HepG2 (cell line): ENCODE results near the gene VSX1. TPM values are rescaled to one million over a fixed set of nuclear protein-coding genes. Genes with fewer than 3 reads are reported as not detected.

ENCODE experiments used
- CBX2 ChIP-seq, 2 experiments: fragments of 200-600 bp in 1 of 2; sonication (generic); formaldehyde crosslinking in 1 of 2; IDR thresholded peaks; 2 replicates each; pipeline versions ENCODE4 v1.7.0 to v1.8.1; 2018 to 2022; ENCODE audit warnings: low read depth in 2 of 2, low read length in 1 of 2, mild to moderate bottlenecking in 1 of 2, missing genetic modification reagents in 1 of 2
- ETV6 ChIP-seq: sonication (generic); formaldehyde crosslinking; conservative IDR thresholded peaks from 2 replicates; pipeline ENCODE4 v1.4.0; 2020; ENCODE audit warnings: missing genetic modification reagents
- FOXK1 ChIP-seq: sonication (generic); formaldehyde crosslinking; IDR thresholded peaks from 2 replicates; pipeline ENCODE4 v1.4.0; 2020; ENCODE audit warnings: low read depth, missing genetic modification reagents, borderline replicate concordance
- ZBTB21 ChIP-seq: sonication (generic); formaldehyde crosslinking; IDR thresholded peaks from 2 replicates; pipeline ENCODE4 v1.4.0; 2020; ENCODE audit warnings: missing genetic modification reagents
- ZNF138 ChIP-seq: sonication (generic); formaldehyde crosslinking; IDR thresholded peaks from 2 replicates; pipeline ENCODE4 v1.5.0; 2020; ENCODE audit warnings: mild to moderate bottlenecking, low read depth, missing genetic modification reagents
- ZNF501 ChIP-seq: sonication (generic); formaldehyde crosslinking; IDR thresholded peaks from 2 replicates; pipeline ENCODE4 v1.5.1; 2020; ENCODE audit warnings: mild to moderate bottlenecking, moderate library complexity, missing genetic modification reagents
- ZNF543 ChIP-seq: sonication (generic); formaldehyde crosslinking; IDR thresholded peaks from 2 replicates; pipeline ENCODE4 v1.4.0; 2020; ENCODE audit warnings: mild to moderate bottlenecking, missing genetic modification reagents
- polyA plus RNA-seq, 8 experiments: library from polyadenylated mRNA; depleted of rRNA in 3 of 8; stranded (reverse) in 7 of 8; unstranded in 1 of 8; fragments of >200 nt; fragmentation: Illumina TruSeq in 4 of 8; extraction: Trizol in 4 of 8; gene quantifications; 2 replicates each; pipeline versions ENCODE4 v1.2.1 to v1.2.3, GENCODE V29; 2011 to 2016; ENCODE audit warnings: low read depth in 4 of 8, missing spikeins in 1 of 8, mixed read lengths in 1 of 8; ENCODE audit not compliant: insufficient read depth in 1 of 8
- total RNA-seq, 5 experiments: library from RNA; depleted of rRNA; stranded (reverse); fragments of >200 nt; fragmentation: Illumina TruSeq; extraction: Trizol; gene quantifications; 2 replicates each; pipeline ENCODE4 v1.2.3, GENCODE V29; 2016; ENCODE audit warnings: low read depth in 1 of 5
- TF ChIP-seq, protein P1 (sequence below): IDR thresholded peaks from 2 replicates; pipeline ENCODE4 v1.6.1; 2016; ENCODE audit warnings: missing compliant biosample characterization, missing genetic modification reagents, borderline replicate concordance
- TF ChIP-seq, protein P2 (sequence below): sonication (generic); formaldehyde crosslinking; IDR thresholded peaks from 2 replicates; pipeline ENCODE4 v1.4.0; 2020; ENCODE audit warnings: missing genetic modification reagents, borderline replicate concordance
- TF ChIP-seq, protein P3 (sequence below): sonication (generic); formaldehyde crosslinking; IDR thresholded peaks from 2 replicates; pipeline ENCODE4 v1.4.0; 2020; ENCODE audit warnings: missing genetic modification reagents
- TF ChIP-seq, protein P4 (sequence below): sonication (generic); formaldehyde crosslinking; IDR thresholded peaks from 2 replicates; pipeline ENCODE4 v1.8.0; 2022; ENCODE audit warnings: mild to moderate bottlenecking, missing genetic modification reagents, borderline replicate concordance
- TF ChIP-seq, protein P5 (sequence below): sonication (generic); formaldehyde crosslinking; IDR thresholded peaks from 2 replicates; pipeline ENCODE4 v1.4.0; 2020; ENCODE audit warnings: missing genetic modification reagents, borderline replicate concordance

The VSX1 gene
- total and polyA plus RNA-seq, 2 of the 13 experiments (the other 11 are each of a cell fraction or from before 2014, with no cell fraction given), result 0.04 TPM; not detected in 1

DNA sequence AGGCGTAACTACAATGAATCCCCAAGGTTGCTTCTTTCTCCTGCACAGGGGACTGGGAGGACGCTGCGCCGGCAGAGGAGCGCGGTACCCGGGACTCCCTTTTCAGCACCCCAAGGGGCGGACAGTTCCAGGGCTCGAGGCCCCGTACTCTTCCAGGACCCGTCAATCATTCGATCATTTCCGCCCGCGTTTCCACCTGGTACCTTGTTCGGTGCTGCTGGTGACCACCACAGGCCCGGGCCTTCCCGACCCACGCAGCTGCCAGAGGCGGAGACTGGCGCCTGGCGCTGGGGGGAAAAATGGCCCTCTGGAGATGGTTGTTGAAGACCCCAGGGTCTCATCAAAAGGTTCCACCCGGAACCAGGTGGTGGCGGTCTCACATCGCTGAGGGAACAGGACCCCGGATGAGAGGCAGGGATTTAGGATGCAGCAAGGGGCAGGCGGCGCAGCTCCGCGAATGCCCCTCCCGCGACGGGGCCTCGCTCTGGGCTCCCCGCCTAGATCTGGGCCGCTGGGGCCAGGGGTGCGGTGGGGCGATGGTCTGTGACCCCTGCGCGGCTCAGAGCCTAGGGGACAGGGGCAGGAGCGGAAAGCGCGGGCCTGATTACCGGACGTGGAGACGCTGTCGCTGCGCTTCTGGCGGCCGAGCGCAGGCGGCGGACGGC lies 744 bp downstream of the VSX1 start (continued):
- TF ChIP-seq, protein P1, sequence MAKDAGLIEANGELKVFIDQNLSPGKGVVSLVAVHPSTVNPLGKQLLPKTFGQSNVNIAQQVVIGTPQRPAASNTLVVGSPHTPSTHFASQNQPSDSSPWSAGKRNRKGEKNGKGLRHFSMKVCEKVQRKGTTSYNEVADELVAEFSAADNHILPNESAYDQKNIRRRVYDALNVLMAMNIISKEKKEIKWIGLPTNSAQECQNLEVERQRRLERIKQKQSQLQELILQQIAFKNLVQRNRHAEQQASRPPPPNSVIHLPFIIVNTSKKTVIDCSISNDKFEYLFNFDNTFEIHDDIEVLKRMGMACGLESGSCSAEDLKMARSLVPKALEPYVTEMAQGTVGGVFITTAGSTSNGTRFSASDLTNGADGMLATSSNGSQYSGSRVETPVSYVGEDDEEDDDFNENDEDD (CRISPR knock-in tag), result no peak
- TF ChIP-seq ETV6 (CRISPR knock-in tag), result 0 out of 2 replicates have a peak, but pooled peaks have one; percentile 58
- peak; percentile 65; the same call in 1 of the 2 replicates for TF ChIP-seq ZBTB21
- TF ChIP-seq, protein P2, sequence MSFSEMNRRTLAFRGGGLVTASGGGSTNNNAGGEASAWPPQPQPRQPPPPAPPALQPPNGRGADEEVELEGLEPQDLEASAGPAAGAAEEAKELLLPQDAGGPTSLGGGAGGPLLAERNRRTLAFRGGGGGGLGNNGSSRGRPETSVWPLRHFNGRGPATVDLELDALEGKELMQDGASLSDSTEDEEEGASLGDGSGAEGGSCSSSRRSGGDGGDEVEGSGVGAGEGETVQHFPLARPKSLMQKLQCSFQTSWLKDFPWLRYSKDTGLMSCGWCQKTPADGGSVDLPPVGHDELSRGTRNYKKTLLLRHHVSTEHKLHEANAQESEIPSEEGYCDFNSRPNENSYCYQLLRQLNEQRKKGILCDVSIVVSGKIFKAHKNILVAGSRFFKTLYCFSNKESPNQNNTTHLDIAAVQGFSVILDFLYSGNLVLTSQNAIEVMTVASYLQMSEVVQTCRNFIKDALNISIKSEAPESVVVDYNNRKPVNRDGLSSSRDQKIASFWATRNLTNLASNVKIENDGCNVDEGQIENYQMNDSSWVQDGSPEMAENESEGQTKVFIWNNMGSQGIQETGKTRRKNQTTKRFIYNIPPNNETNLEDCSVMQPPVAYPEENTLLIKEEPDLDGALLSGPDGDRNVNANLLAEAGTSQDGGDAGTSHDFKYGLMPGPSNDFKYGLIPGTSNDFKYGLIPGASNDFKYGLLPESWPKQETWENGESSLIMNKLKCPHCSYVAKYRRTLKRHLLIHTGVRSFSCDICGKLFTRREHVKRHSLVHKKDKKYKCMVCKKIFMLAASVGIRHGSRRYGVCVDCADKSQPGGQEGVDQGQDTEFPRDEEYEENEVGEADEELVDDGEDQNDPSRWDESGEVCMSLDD, result 0 out of 2 replicates have a peak, but pooled peaks have one; percentile 31
- TF ChIP-seq, protein P3, sequence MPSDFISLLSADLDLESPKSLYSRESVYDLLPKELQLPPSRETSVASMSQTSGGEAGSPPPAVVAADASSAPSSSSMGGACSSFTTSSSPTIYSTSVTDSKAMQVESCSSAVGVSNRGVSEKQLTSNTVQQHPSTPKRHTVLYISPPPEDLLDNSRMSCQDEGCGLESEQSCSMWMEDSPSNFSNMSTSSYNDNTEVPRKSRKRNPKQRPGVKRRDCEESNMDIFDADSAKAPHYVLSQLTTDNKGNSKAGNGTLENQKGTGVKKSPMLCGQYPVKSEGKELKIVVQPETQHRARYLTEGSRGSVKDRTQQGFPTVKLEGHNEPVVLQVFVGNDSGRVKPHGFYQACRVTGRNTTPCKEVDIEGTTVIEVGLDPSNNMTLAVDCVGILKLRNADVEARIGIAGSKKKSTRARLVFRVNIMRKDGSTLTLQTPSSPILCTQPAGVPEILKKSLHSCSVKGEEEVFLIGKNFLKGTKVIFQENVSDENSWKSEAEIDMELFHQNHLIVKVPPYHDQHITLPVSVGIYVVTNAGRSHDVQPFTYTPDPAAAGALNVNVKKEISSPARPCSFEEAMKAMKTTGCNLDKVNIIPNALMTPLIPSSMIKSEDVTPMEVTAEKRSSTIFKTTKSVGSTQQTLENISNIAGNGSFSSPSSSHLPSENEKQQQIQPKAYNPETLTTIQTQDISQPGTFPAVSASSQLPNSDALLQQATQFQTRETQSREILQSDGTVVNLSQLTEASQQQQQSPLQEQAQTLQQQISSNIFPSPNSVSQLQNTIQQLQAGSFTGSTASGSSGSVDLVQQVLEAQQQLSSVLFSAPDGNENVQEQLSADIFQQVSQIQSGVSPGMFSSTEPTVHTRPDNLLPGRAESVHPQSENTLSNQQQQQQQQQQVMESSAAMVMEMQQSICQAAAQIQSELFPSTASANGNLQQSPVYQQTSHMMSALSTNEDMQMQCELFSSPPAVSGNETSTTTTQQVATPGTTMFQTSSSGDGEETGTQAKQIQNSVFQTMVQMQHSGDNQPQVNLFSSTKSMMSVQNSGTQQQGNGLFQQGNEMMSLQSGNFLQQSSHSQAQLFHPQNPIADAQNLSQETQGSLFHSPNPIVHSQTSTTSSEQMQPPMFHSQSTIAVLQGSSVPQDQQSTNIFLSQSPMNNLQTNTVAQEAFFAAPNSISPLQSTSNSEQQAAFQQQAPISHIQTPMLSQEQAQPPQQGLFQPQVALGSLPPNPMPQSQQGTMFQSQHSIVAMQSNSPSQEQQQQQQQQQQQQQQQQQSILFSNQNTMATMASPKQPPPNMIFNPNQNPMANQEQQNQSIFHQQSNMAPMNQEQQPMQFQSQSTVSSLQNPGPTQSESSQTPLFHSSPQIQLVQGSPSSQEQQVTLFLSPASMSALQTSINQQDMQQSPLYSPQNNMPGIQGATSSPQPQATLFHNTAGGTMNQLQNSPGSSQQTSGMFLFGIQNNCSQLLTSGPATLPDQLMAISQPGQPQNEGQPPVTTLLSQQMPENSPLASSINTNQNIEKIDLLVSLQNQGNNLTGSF (CRISPR knock-in tag), result peak; percentile 76; the same call in 1 of the 2 replicates
- peak; percentile 83; the same call in 1 of the 2 replicates for TF ChIP-seq ZNF138
- TF ChIP-seq, protein P4, sequence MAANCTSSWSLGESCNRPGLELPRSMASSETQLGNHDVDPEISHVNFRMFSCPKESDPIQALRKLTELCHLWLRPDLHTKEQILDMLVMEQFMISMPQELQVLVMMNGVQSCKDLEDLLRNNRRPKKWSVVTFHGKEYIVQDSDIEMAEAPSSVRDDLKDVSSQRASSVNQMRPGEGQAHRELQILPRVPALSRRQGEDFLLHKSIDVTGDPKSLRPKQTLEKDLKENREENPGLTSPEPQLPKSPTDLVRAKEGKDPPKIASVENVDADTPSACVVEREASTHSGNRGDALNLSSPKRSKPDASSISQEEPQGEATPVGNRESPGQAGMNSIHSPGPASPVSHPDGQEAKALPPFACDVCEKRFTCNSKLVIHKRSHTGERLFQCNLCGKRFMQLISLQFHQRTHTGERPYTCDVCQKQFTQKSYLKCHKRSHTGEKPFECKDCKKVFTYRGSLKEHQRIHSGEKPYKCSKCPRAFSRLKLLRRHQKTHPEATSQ, result no peak
- TF ChIP-seq, protein P5, sequence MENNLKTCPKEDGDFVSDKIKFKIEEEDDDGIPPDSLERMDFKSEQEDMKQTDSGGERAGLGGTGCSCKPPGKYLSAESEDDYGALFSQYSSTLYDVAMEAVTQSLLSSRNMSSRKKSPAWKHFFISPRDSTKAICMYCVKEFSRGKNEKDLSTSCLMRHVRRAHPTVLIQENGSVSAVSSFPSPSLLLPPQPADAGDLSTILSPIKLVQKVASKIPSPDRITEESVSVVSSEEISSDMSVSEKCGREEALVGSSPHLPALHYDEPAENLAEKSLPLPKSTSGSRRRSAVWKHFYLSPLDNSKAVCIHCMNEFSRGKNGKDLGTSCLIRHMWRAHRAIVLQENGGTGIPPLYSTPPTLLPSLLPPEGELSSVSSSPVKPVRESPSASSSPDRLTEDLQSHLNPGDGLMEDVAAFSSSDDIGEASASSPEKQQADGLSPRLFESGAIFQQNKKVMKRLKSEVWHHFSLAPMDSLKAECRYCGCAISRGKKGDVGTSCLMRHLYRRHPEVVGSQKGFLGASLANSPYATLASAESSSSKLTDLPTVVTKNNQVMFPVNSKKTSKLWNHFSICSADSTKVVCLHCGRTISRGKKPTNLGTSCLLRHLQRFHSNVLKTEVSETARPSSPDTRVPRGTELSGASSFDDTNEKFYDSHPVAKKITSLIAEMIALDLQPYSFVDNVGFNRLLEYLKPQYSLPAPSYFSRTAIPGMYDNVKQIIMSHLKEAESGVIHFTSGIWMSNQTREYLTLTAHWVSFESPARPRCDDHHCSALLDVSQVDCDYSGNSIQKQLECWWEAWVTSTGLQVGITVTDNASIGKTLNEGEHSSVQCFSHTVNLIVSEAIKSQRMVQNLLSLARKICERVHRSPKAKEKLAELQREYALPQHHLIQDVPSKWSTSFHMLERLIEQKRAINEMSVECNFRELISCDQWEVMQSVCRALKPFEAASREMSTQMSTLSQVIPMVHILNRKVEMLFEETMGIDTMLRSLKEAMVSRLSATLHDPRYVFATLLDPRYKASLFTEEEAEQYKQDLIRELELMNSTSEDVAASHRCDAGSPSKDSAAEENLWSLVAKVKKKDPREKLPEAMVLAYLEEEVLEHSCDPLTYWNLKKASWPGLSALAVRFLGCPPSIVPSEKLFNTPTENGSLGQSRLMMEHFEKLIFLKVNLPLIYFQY (CRISPR knock-in tag), result 0 out of 2 replicates have a peak, but pooled peaks have one; percentile 57
- TF ChIP-seq CBX2 (IDR thresholded peaks at IDR 0.05; ENCODE audit: low read depth, low read length), result no peak
- TF ChIP-seq CBX2 (CRISPR knock-in tag; IDR thresholded peaks at IDR 0.05; ENCODE audit: low read depth), result no peak
- TF ChIP-seq ZNF543 (CRISPR knock-in tag), result no peak
- peak; percentile 32; the same call in 1 of the 2 replicates for TF ChIP-seq FOXK1
- peak; percentile 61 for TF ChIP-seq ZNF501 (CRISPR knock-in tag)
